H1 (cell line): ENCODE data around the gene USP7. TPM values are rescaled to one million over a fixed set of nuclear protein-coding genes. Genes with fewer than 3 reads are reported as not detected.

ENCODE experiments used
- CTCF ChIA-PET: fragments of 300-600 bp; sonication (Branson Sonifier 250); formaldehyde crosslinking; loops from one replicate; lab custom pipeline; 2021; ENCODE audit not compliant: partially characterized antibody; lab: Charles Lee
- POLR2A ChIA-PET: fragments of 300-600 bp; sonication (Branson Sonifier 250); formaldehyde crosslinking; loops from one replicate; lab custom pipeline; 2021; ENCODE audit warnings: inconsistent platforms; ENCODE audit not compliant: partially characterized antibody; lab: Charles Lee
- DNase-seq, 2 experiments: peaks; one replicate each; pipeline versions ENCODE4 v3.0.0 to v3.0.0-alpha.2; 2010 to 2022; ENCODE audit warnings: low spot score in 2 of 2, low read depth in 1 of 2, mixed read lengths in 1 of 2
- FAIRE-seq: peaks from 2 replicates; lab custom pipeline; 2011; peaks lifted over from hg19 to GRCh38; lab: Jason Lieb, UNC
- H2AFZ ChIP-seq: 2 replicates; pipeline ENCODE4 v1.8.1; 2012; ENCODE audit warnings: low read length, inconsistent platforms
- H2AK5ac ChIP-seq: 2 replicates; pipeline ENCODE4 v1.6.1; 2013; ENCODE audit warnings: low read depth, low read length
- H2BK120ac ChIP-seq: replicated peaks from 2 replicates; pipeline ENCODE3; 2013; ENCODE audit warnings: low read depth, low read length, inconsistent platforms
- H2BK12ac ChIP-seq: 2 replicates; pipeline ENCODE4 v1.6.1; 2013; ENCODE audit warnings: low read depth, low read length
- H2BK15ac ChIP-seq: 2 replicates; pipeline ENCODE4 v1.6.1; 2013; ENCODE audit warnings: low read length
- H2BK20ac ChIP-seq: 2 replicates; pipeline ENCODE4 v1.6.1; 2013; ENCODE audit warnings: low read length
- H2BK5ac ChIP-seq: 2 replicates; pipeline ENCODE4 v1.6.1; 2013; ENCODE audit warnings: low read depth, low read length
- H3K14ac ChIP-seq: 2 replicates; pipeline ENCODE4 v1.6.1; 2013; ENCODE audit warnings: inconsistent platforms; ENCODE audit not compliant: insufficient read length
- H3K18ac ChIP-seq: 2 replicates; pipeline ENCODE4 v1.6.1; 2013; ENCODE audit warnings: low read length; ENCODE audit errors: extremely low read depth
- H3K23ac ChIP-seq: 2 replicates; pipeline ENCODE4 v1.6.1; 2013; ENCODE audit warnings: inconsistent platforms; ENCODE audit not compliant: insufficient read length
- H3K23me2 ChIP-seq: 2 replicates; pipeline ENCODE4 v1.6.1; 2013; ENCODE audit warnings: low read depth, low read length
- H3K27ac ChIP-seq: 2 replicates; pipeline ENCODE4 v1.6.1; 2011; ENCODE audit warnings: low read depth, low read length, inconsistent platforms
- H3K27me3 ChIP-seq, 4 experiments: replicated peaks in 1 of 4; 1 replicate in 1 of 4; 2 replicates in 3 of 4; pipeline versions ENCODE4 v1.6.1 to v1.8.1; 2011 to 2013; ENCODE audit warnings: low read length in 3 of 4, mild to moderate bottlenecking in 3 of 4, inconsistent platforms in 2 of 4, mixed read lengths in 2 of 4, moderate library complexity in 1 of 4; ENCODE audit not compliant: control insufficient read depth in 3 of 4, insufficient read depth in 3 of 4; ENCODE audit errors: extremely low read depth in 1 of 4
- H3K36me3 ChIP-seq, 4 experiments: 2 replicates each; pipeline versions ENCODE4 v1.6.1 to v1.8.1; 2011 to 2013; ENCODE audit warnings: mild to moderate bottlenecking in 4 of 4, low read length in 3 of 4, moderate library complexity in 2 of 4, control low read depth in 1 of 4, inconsistent platforms in 1 of 4; ENCODE audit not compliant: insufficient read depth in 4 of 4, control insufficient read depth in 2 of 4
- H3K4ac ChIP-seq: replicated peaks from 2 replicates; pipeline ENCODE3; 2013; ENCODE audit warnings: low read length, low read depth, mixed read lengths, inconsistent platforms; ENCODE audit not compliant: insufficient read length
- H3K4me1 ChIP-seq, 4 experiments: replicated peaks in 1 of 4; 1 replicate in 1 of 4; 2 replicates in 3 of 4; pipeline versions ENCODE4 v1.6.1 to v1.8.1; 2011 to 2013; ENCODE audit warnings: low read length in 3 of 4, inconsistent platforms in 2 of 4, mixed read lengths in 1 of 4; ENCODE audit not compliant: insufficient read depth in 4 of 4, control insufficient read depth in 3 of 4
- H3K4me2 ChIP-seq, 2 experiments: 2 replicates each; pipeline versions ENCODE4 v1.6.1 to v1.8.1; 2011 to 2013; ENCODE audit warnings: low read depth in 2 of 2, low read length in 2 of 2, control low read depth in 1 of 2, inconsistent platforms in 1 of 2, mild to moderate bottlenecking in 1 of 2; ENCODE audit not compliant: insufficient read depth in 1 of 2
- H3K4me3 ChIP-seq, 4 experiments: fragments of 200-600, 300-600 bp in 1 of 4; sonication (generic), shearing (Covaris generic), sonication (Bioruptor Twin) in 1 of 4; 2 replicates each; pipeline versions ENCODE4 v1.5.1 to v1.8.1; 2011 to 2016; ENCODE audit warnings: low read length in 4 of 4, low read depth in 3 of 4, control low read depth in 2 of 4, inconsistent platforms in 2 of 4, mild to moderate bottlenecking in 2 of 4, mixed read lengths in 1 of 4, moderate library complexity in 1 of 4; ENCODE audit not compliant: insufficient read depth in 2 of 4; ENCODE audit errors: extremely low read depth in 1 of 4
- H3K56ac ChIP-seq: replicated peaks from 2 replicates; pipeline ENCODE3; 2013; ENCODE audit warnings: low read depth, mild to moderate bottlenecking, mixed read lengths, low read length, inconsistent platforms; ENCODE audit not compliant: insufficient read length
- H3K79me1 ChIP-seq: 2 replicates; pipeline ENCODE4 v1.6.1; 2013; ENCODE audit warnings: low read depth, low read length, control low read depth
- H3K79me2 ChIP-seq, 2 experiments: 2 replicates each; pipeline versions ENCODE4 v1.6.1 to v1.8.1; 2012 to 2013; ENCODE audit warnings: low read length in 2 of 2, mild to moderate bottlenecking in 2 of 2, inconsistent platforms in 1 of 2; ENCODE audit not compliant: insufficient read depth in 2 of 2, control insufficient read depth in 1 of 2
- H3K9ac ChIP-seq, 4 experiments: replicated peaks in 1 of 4; 1 replicate in 1 of 4; 2 replicates in 3 of 4; pipeline versions ENCODE4 v1.6.1 to v1.8.1; 2011 to 2013; ENCODE audit warnings: low read depth in 3 of 4, low read length in 3 of 4, control low read depth in 2 of 4, mild to moderate bottlenecking in 2 of 4, moderate library complexity in 2 of 4, inconsistent platforms in 1 of 4; ENCODE audit errors: extremely low read depth in 1 of 4
- H3K9me3 ChIP-seq, 2 experiments: 2 replicates each; pipeline versions ENCODE4 v1.6.1 to v1.8.1; 2012 to 2013; ENCODE audit warnings: mild to moderate bottlenecking in 2 of 2, moderate library complexity in 2 of 2, control low read depth in 1 of 2, inconsistent platforms in 1 of 2, low read depth in 1 of 2, low read length in 1 of 2, mixed read lengths in 1 of 2; ENCODE audit not compliant: insufficient read depth in 2 of 2
- H4K20me1 ChIP-seq, 2 experiments: replicated peaks in 1 of 2; 2 replicates each; pipeline versions ENCODE3 to v1.8.1; 2011 to 2013; ENCODE audit warnings: inconsistent platforms in 2 of 2, low read length in 2 of 2, mild to moderate bottlenecking in 1 of 2; ENCODE audit not compliant: insufficient read depth in 2 of 2, control insufficient read depth in 1 of 2
- H4K5ac ChIP-seq: 2 replicates; pipeline ENCODE4 v1.6.1; 2013; ENCODE audit warnings: low read length, low read depth, mixed read lengths, inconsistent platforms; ENCODE audit not compliant: insufficient read length
- H4K8ac ChIP-seq: 2 replicates; pipeline ENCODE4 v1.8.0; 2013; ENCODE audit warnings: mild to moderate bottlenecking, moderate library complexity, low read length, inconsistent platforms; ENCODE audit not compliant: insufficient read depth; ENCODE audit errors: extremely low read depth
- H4K91ac ChIP-seq: replicated peaks from 2 replicates; pipeline ENCODE3; 2013; ENCODE audit warnings: low read length, mixed read lengths, inconsistent platforms; ENCODE audit not compliant: insufficient read length
- ATF3 ChIP-seq: IDR thresholded peaks from 2 replicates; pipeline ENCODE4 v1.6.1; 2011; ENCODE audit warnings: low read depth, mild to moderate bottlenecking, low read length; ENCODE audit not compliant: insufficient read depth
- FOSL1 ChIP-seq: IDR thresholded peaks from 2 replicates; pipeline ENCODE4 v1.6.1; 2011; ENCODE audit warnings: mild to moderate bottlenecking, low read depth, low read length, moderate library complexity; ENCODE audit not compliant: insufficient read depth
- HDAC2 ChIP-seq, 2 experiments: fragments of 300-600 bp in 1 of 2; sonication (generic) in 1 of 2; IDR thresholded peaks; 2 replicates each; pipeline ENCODE4 v1.6.1; 2011 to 2012; ENCODE audit warnings: low read depth in 2 of 2, low read length in 2 of 2, mild to moderate bottlenecking in 2 of 2, moderate library complexity in 2 of 2, borderline replicate concordance in 1 of 2, inconsistent platforms in 1 of 2
- JUN ChIP-seq: IDR thresholded peaks from 2 replicates; pipeline ENCODE4 v1.6.1; 2011; ENCODE audit warnings: low read depth, mild to moderate bottlenecking, improper control_type of control experiment, low read length
- KDM1A ChIP-seq: fragments of 200-600, 300-600 bp; sonication (generic); IDR thresholded peaks from 2 replicates; pipeline ENCODE4 v1.7.1; 2016; ENCODE audit warnings: mild to moderate bottlenecking, low read length, borderline replicate concordance
- NANOG ChIP-seq: IDR thresholded peaks from 2 replicates; pipeline ENCODE4 v1.6.1; 2011; ENCODE audit warnings: low read length, low read depth, mild to moderate bottlenecking, inconsistent platforms; ENCODE audit not compliant: insufficient read depth, poor library complexity, severe bottlenecking
- POU5F1 ChIP-seq: IDR thresholded peaks from 2 replicates; pipeline ENCODE4 v1.6.1; 2011; ENCODE audit warnings: low read depth, mild to moderate bottlenecking, low read length, moderate library complexity
- SIX5 ChIP-seq: IDR thresholded peaks from 2 replicates; pipeline ENCODE4 v1.6.1; 2011; ENCODE audit warnings: mild to moderate bottlenecking, low read depth, low read length
- TAF1 ChIP-seq: IDR thresholded peaks from 2 replicates; pipeline ENCODE4 v1.6.1; 2011; ENCODE audit warnings: mild to moderate bottlenecking, low read depth, low read length
- TAF7 ChIP-seq: optimal IDR thresholded peaks from 2 replicates; pipeline ENCODE3; 2011; ENCODE audit warnings: low read depth, mild to moderate bottlenecking, inconsistent platforms, low read length, moderate library complexity, borderline replicate concordance
- TCF12 ChIP-seq: IDR thresholded peaks from 2 replicates; pipeline ENCODE4 v1.6.1; 2011; ENCODE audit warnings: low read depth, mild to moderate bottlenecking, low read length
- ZNF274 ChIP-seq: IDR thresholded peaks from 2 replicates; pipeline ENCODE4 v1.7.0; 2012; ENCODE audit warnings: low read length, borderline replicate concordance; ENCODE audit errors: extremely low read depth
- WGBS, 2 experiments: shearing (Covaris generic) in 1 of 2; methylation state at CpG; one replicate each; pipeline versions ENCODE4 v1.1.6 to v1.1.7; 2013 to 2015; ENCODE audit warnings: low lambda C conversion rate in 2 of 2, mixed read lengths in 2 of 2, inconsistent platforms in 1 of 2, low coverage in 1 of 2, missing lambda C conversion rate in 1 of 2; ENCODE audit not compliant: insufficient replicate concordance in 2 of 2, insufficient coverage in 1 of 2, insufficient read length in 1 of 2; ENCODE audit errors: extremely low coverage in 1 of 2, missing lambda C conversion rate in 1 of 2; 5-methylcytosine and 5-hydroxymethylcytosine counted together
- polyA plus RNA-seq, 7 experiments: library from polyadenylated mRNA; depleted of rRNA in 3 of 7; stranded (reverse) in 5 of 7; unstranded in 2 of 7; fragments of >200 nt in 5 of 7; fragments of 200-250 nt in 2 of 7; gene quantifications; 1 replicate in 5 of 7; 2 replicates in 1 of 7; 4 replicates in 1 of 7; pipeline versions ENCODE4 v1.2.1 to v1.2.3, GENCODE V29; 2011 to 2013; ENCODE audit warnings: missing spikeins in 2 of 7, mixed read lengths in 2 of 7
- total RNA-seq: library from RNA; stranded (reverse); fragmentation: NEBNext Ultra II Directional; extraction: Animal tissue kit (Norgen Biotek cat#: 25700); gene quantifications from 2 replicates; pipeline ENCODE4 v1.2.1, GENCODE V29; 2021

The USP7 gene
- total and polyA plus RNA-seq, 2 of the 8 experiments (the other 6 are each of a cell fraction or from before 2014, with no cell fraction given), result 21.3 to 211 TPM

- no peak overlapping the region for H3K18ac ChIP-seq
- ChIA-PET CTCF (interaction anchor here (1.2 to 7.6 kb wide), 6 partner anchors 10 to 213 kb away, joined by 4 to 33 read pairs (median 6); no protein-coding TSS in a partner anchor), POLR2A (interaction anchor here (0.6 kb wide), 1 partner anchor 20 kb away, joined by 3 read pairs; no protein-coding TSS in a partner anchor)
- peaks cover 11 to 25% of the 10 kb centered on the region in 2 experiments for H4K20me1 ChIP-seq
- no peak overlapping the region for H2BK20ac ChIP-seq
- WGBS, 2 experiments, result 96% methylated on average over 10 of the region's 10 CpGs; no CpG with 5 or more reads in 1 of the 2 experiments
- H3K4me2 ChIP-seq, result no peak overlapping the region
- no peaks in the 10 kb centered on the region for H3K4me1 ChIP-seq
- no peak overlapping the region for H3K14ac ChIP-seq
- no peak overlapping the region for H2BK120ac ChIP-seq
- no peak overlapping the region for H2BK5ac ChIP-seq
- H2BK12ac ChIP-seq, result no peak overlapping the region
- DNase-seq (no peak), FAIRE-seq (no peak)
- H3K4ac ChIP-seq, result no peak overlapping the region
- H4K5ac ChIP-seq, result no peak overlapping the region
- H3K9ac ChIP-seq, result no peak overlapping the region
- H3K79me1 ChIP-seq, result peaks cover 13% of the 10 kb centered on the region
- no peak overlapping the region for H3K4me3 ChIP-seq
- H3K9me3 ChIP-seq, result no peaks in the 10 kb centered on the region
- no peak overlapping the region for H3K23ac ChIP-seq
- no peak overlapping the region for H2AK5ac ChIP-seq
- no peaks in the 10 kb centered on the region for H3K23me2 ChIP-seq
- no peak overlapping the region for H2BK15ac ChIP-seq
- H2AFZ ChIP-seq, result no peak overlapping the region
- H3K36me3 ChIP-seq, result peaks cover 28 to 52% (median 41%) of the 10 kb centered on the region in 4 experiments
- H3K27me3 ChIP-seq, result no peaks in the 10 kb centered on the region
- H3K27ac ChIP-seq, result peak overlapping the region; percentile 14; the same call in 1 of the 2 replicates
- no peak overlapping the region for H4K91ac ChIP-seq
- H3K56ac ChIP-seq, result no peak overlapping the region
- H3K79me2 ChIP-seq, result peaks cover 1 to 32% of the 10 kb centered on the region in 2 experiments; a peak in 3 of 4 replicates
- H4K8ac ChIP-seq, result no peak overlapping the region
- TF ChIP-seq TAF7 (no peak), FOSL1 (no peak), ATF3 (no peak), NANOG (no peak), JUN (no peak), TCF12 (no peak), TAF1 (no peak), SIX5 (no peak), ZNF274 (no peak), KDM1A (no peak), POU5F1 (no peak), HDAC2 (IDR thresholded peaks at IDR 0.05; ENCODE audit: borderline replicate concordance in 1 of 2, low read depth in 2 of 2, low read length in 2 of 2) (no peak)
These were observed 42.2 kb downstream of the USP7 start for GRCh38 chr16:8921347-8921984.
